Gastrocnemius medialis (tissue), 4 donors: Measurements from ENCODE around the gene PRPF40A.

ENCODE experiments used
- POLR2A ChIP-seq, 2 donors: fragments of 450-650 bp; IDR thresholded peaks; one replicate each; pipeline ENCODE4 v1.6.1; 2017; ENCODE audit warnings: antibody characterized with exemption in 2 of 2, mild to moderate bottlenecking in 2 of 2, moderate library complexity in 2 of 2
- TF ChIP-seq, protein P1 (sequence below), 5 experiments: fragments of 450-650 bp in 3 of 5; fragments of 200-600 bp in 2 of 5; sonication (generic) in 2 of 5; IDR thresholded peaks in 4 of 5; conservative IDR thresholded peaks in 1 of 5; 1 replicate in 4 of 5; 2 replicates in 1 of 5; pipeline ENCODE4 v1.5.1; 2016 to 2019; ENCODE audit warnings: antibody characterized with exemption in 5 of 5, mild to moderate bottlenecking in 3 of 5, moderate library complexity in 3 of 5

GRCh38 chr2:152646775-152647174, 70.5 kb downstream of the PRPF40A start:
- TF ChIP-seq, protein P1, sequence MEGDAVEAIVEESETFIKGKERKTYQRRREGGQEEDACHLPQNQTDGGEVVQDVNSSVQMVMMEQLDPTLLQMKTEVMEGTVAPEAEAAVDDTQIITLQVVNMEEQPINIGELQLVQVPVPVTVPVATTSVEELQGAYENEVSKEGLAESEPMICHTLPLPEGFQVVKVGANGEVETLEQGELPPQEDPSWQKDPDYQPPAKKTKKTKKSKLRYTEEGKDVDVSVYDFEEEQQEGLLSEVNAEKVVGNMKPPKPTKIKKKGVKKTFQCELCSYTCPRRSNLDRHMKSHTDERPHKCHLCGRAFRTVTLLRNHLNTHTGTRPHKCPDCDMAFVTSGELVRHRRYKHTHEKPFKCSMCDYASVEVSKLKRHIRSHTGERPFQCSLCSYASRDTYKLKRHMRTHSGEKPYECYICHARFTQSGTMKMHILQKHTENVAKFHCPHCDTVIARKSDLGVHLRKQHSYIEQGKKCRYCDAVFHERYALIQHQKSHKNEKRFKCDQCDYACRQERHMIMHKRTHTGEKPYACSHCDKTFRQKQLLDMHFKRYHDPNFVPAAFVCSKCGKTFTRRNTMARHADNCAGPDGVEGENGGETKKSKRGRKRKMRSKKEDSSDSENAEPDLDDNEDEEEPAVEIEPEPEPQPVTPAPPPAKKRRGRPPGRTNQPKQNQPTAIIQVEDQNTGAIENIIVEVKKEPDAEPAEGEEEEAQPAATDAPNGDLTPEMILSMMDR (IDR thresholded peaks at IDR 0.05 in 4 of 5, conservative IDR thresholded peaks at IDR 0.05 in 1 of 5) = no peak
- no peak for TF ChIP-seq POLR2A (IDR thresholded peaks at IDR 0.05)
